ENCODE data around the gene EVI5L. TPM values are rescaled to one million over a fixed set of nuclear protein-coding genes. Genes with fewer than 3 reads are reported as not detected.
"Not testable (repeated sequence)": the region's sequence is repeated elsewhere in the genome, so short reads cannot be mapped to it uniquely, and the experiment has no call there.

The EVI5L gene
- total RNA-seq (7.8 TPM), polyA plus RNA-seq (21.1 TPM)

DNA sequence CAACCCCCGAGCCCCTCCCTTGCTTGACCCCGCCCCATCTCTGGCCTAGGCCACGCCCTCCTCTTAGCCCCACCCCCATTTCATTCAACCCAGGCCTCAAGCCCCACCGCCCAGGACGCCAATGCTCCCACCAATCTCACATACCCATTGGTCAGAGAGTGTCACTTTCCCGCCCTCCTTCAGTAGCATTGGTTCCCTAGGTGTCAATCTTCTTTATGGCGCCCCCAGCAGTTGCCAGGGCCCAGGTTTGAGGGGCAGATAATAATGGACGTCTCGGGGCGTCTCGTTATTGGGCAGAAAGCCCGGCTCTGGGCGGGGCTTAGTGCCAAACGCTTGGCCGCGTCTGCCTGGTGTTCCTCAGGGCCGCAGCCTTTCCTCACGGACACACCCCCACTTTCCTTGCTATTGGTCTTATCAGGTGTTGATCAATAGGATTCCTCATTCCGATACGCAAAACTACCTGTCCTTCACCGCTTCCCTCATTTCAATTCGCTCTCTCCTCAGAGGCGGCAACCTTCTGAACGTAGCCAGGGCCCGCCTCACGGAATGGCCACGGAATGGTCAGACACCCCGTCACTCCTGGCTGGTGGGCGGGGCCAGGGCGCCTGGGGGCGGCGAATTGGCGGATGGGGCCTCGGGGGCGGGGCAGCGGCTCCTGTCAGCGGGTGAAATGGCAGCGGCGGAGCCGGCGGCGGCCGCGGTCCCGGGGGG lies at the start of gene EVI5L:
Gene EVI5L, plus strand, starts transcription at position 658 of the 711 bp plus-strand sequence. CDS start 16,325 bp downstream, outside the sequence.
- DNase-seq (ENCODE audit: extremely low spot score): peak; percentile 99
- peaks cover 3% of the 10 kb centered on the region for H3K4me1 ChIP-seq (ENCODE audit: insufficient read depth)
- no peaks in the 10 kb centered on the region for H3K36me3 ChIP-seq (ENCODE audit: insufficient read depth)
- under 1% methylated on average over 45 of the region's 45 CpGs for WGBS
- H3K4me3 ChIP-seq (ENCODE audit: low read depth, low read length): peak within 1 kb of the TSS; percentile 92
- H3K27ac ChIP-seq (ENCODE audit: low read depth): no peak within 1 kb of the TSS

DNA sequence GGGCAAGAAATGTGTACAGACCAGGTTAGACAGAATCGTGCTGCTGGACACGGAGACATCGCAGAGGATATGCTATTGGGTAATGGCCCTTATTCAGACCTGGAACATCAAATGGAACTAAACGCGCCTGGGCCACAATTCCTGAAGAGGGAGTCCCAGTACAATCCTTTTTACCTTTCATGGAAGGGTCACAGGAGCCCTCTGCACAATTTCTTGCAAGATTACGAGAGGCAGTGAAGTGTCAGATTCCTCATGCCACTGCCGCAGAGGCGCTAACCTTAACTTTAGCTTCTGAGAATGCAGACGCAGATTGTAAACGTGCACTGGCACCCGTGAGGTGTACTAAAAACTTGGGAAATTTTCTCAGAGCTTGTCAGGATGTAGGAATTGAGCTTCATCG lies 48.9 kb upstream of the EVI5L start:
- WGBS: 27% methylated on average over 12 of the region's 12 CpGs

DNA sequence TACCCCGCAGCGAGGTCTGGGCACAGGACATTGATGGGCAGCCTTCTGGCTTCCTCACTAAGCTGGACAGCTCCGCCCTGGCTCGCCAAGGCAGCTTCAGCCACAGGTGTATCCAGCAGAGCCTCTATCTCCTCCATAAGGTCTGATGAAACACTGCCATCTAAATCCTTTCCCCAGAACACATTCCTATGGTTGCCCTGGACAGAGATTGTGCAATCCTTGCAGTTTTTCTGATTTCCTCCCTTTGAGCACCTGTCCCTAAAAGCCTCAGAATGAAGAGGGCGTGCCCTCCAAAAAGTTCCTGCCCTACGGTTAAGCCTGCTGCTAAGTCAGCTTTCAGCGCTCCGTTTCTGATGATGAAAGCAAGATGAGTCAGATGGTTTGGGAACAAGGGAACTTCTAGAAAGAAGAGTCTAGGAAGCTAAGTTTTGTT lies 46.0 kb upstream of the EVI5L start:
- no peaks in the 10 kb centered on the region for H3K4me1 ChIP-seq (ENCODE audit: insufficient read depth)
- no peak overlapping the region for H3K27ac ChIP-seq (ENCODE audit: low read depth)
- H3K36me3 ChIP-seq (ENCODE audit: insufficient read depth): no peaks in the 10 kb centered on the region
- H3K4me3 ChIP-seq (ENCODE audit: low read depth, low read length): no peak overlapping the region
- 19% methylated on average over 8 of the region's 8 CpGs for WGBS
- no peak for DNase-seq (ENCODE audit: extremely low spot score)

More for the DNA sequence above, 48.9 kb upstream of the EVI5L start:
- Histone ChIP-seq H3K4me1 (ENCODE audit: insufficient read depth) (no peaks in the 10 kb centered on the region), H3K36me3 (ENCODE audit: insufficient read depth) (no peaks in the 10 kb centered on the region), H3K27ac (ENCODE audit: low read depth) (no peak overlapping the region), H3K4me3 (ENCODE audit: low read depth, low read length) (no peak overlapping the region)
- DNase-seq (ENCODE audit: extremely low spot score): no peak

- DNase-seq (ENCODE audit: extremely low spot score): no peak
- Histone ChIP-seq H3K4me1 (ENCODE audit: insufficient read depth) (no peaks in the 10 kb centered on the region), H3K4me3 (ENCODE audit: low read depth, low read length) (no peak overlapping the region), H3K27ac (ENCODE audit: low read depth) (no peak overlapping the region), H3K36me3 (ENCODE audit: insufficient read depth) (no peaks in the 10 kb centered on the region)
Measured at GRCh38 chr19:7784856-7785255, 45.2 kb upstream of the EVI5L start.

- 23% methylated on average over 10 of the region's 10 CpGs for WGBS
- Histone ChIP-seq H3K4me3 (ENCODE audit: low read depth, low read length) (no peak overlapping the region), H3K4me1 (ENCODE audit: insufficient read depth) (no peaks in the 10 kb centered on the region), H3K36me3 (ENCODE audit: insufficient read depth) (no peaks in the 10 kb centered on the region), H3K27ac (ENCODE audit: low read depth) (no peak overlapping the region)
- no peak for DNase-seq (ENCODE audit: extremely low spot score)
Measured at GRCh38 chr19:7787141-7787540, 42.9 kb upstream of the EVI5L start.

DNA sequence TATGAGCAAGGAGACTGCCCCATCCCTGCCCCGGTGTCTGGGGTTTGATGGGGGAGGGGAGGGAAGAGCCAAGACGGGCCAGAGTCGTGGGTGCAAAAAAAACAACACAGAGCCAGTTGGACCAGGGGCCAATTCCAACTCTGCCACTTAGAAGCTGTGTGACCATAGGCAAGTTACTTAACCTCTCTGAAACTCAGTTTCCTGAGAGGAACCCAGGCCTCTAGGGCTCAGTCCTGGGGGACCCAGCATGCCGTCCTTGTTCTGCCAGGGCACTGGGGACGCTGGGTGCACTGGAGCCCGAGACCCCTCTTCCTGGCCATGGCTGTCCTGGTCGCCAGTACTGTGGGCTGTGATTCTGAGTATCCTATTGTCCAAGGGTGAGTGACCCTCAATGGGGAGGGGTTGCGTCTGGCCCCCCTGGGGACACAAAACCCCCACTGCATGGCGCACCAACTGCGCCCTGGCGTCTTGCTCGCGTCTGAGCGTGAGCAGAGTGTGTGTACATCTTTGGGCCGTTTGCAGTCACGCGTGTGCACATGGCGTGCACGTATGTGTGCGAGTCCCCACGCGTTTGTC lies 42.3 kb upstream of the EVI5L start:
- Histone ChIP-seq H3K36me3 (ENCODE audit: insufficient read depth) (no peaks in the 10 kb centered on the region), H3K27ac (ENCODE audit: low read depth) (no peak overlapping the region), H3K4me3 (ENCODE audit: low read depth, low read length) (no peak overlapping the region), H3K4me1 (ENCODE audit: insufficient read depth) (no peaks in the 10 kb centered on the region)
- 11% methylated on average over 22 of the region's 22 CpGs for WGBS
- DNase-seq (ENCODE audit: extremely low spot score): no peak

DNA sequence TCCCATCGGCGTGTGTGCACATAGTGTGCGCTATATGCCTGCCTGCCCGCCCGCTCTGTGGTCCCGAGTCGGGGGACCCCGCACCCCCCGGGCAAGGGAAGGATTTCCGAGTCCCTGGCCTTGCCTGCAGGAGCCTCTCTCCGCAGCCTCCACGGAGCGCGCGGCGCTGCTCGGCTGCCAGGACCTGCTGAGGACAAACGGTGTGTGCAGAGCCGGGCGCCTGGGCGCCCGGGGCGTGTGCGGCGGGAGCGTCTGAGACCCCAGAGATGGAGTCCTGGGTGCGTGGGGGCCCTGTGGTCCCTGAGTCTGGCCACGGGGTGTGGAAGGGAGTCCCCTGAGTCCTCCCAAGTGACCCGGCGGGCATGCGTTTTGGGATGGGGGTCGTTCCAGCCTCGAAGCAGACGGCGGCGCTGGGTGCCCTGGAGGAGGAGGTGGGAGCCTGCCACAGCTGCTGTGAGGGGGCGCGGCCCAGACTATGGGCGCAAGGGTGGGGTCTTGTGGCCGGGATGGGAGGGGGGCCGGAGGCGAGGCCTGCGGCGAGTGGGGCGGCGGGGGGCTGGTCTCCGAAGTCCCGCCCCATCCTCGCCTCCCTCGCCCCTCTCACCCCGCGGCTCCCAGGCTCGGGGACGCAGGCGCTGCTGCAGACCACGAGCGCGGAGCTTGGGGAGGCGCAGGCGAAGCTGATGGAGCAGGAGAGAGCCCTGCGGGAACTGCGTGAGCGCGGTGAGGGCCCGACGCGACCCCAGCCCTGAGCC lies 41.7 kb upstream of the EVI5L start:
- no peak overlapping the region for H3K27ac ChIP-seq (ENCODE audit: low read depth)
- WGBS: 2% methylated on average over 67 of the region's 67 CpGs
- no peaks in the 10 kb centered on the region for H3K4me1 ChIP-seq (ENCODE audit: insufficient read depth)
- DNase-seq (ENCODE audit: extremely low spot score): no peak
- no peak overlapping the region for H3K4me3 ChIP-seq (ENCODE audit: low read depth, low read length)
- H3K36me3 ChIP-seq (ENCODE audit: insufficient read depth): no peaks in the 10 kb centered on the region

GRCh38 chr19:7788933-7789323 lies 41.1 kb upstream of the EVI5L start:
- no peak overlapping the region for H3K4me3 ChIP-seq (ENCODE audit: low read depth, low read length)
- H3K36me3 ChIP-seq (ENCODE audit: insufficient read depth): no peaks in the 10 kb centered on the region
- no peaks in the 10 kb centered on the region for H3K4me1 ChIP-seq (ENCODE audit: insufficient read depth)
- 1% methylated on average over 23 of the region's 23 CpGs for WGBS
- DNase-seq (ENCODE audit: extremely low spot score): no peak
- no peak overlapping the region for H3K27ac ChIP-seq (ENCODE audit: low read depth)

DNA sequence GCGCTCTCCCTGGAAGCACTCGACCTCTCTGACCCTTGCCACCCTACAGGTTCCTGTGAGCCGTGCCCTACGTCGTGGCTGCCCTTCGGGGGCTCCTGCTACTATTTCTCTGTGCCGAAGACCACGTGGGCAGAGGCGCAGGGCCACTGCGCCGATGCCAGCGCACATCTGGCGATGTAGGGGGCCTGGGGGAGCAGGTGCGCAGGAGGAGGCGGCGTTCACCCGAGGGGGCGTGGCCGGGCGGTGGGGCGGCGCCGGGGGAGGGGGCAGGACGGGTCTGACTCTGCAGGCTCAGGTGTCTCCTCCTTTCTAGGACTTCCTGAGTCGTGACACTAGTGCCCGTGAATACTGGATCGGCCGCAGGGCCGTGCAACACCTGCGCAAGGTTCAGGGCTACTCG lies 40.6 kb upstream of the EVI5L start:
- H3K4me3 ChIP-seq (ENCODE audit: low read depth, low read length): no peak overlapping the region
- 6% methylated on average over 31 of the region's 31 CpGs for WGBS
- no peaks in the 10 kb centered on the region for H3K36me3 ChIP-seq (ENCODE audit: insufficient read depth)
- no peaks in the 10 kb centered on the region for H3K4me1 ChIP-seq (ENCODE audit: insufficient read depth)
- DNase-seq (ENCODE audit: extremely low spot score): no peak
- no peak overlapping the region for H3K27ac ChIP-seq (ENCODE audit: low read depth)

DNA sequence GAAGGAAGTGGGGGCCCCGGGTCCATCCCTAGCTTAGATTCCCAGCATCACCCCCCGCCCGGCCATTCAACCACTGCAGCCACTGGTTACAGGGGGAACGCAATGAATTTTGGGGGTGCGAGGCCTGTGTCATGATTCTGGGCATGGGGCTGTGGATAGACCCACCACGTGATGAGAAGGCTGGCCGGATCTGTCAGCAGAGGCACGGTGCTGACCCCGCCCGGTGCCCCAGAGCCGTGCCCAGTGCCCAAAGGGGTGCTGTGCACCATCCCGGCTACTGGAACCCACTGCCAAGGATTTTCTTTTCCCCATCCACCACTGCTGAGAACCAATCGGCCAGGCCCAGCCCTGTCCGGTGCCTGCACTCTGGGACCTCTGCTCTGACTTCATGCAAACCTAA lies 39.6 kb upstream of the EVI5L start:
- H3K4me1 ChIP-seq (ENCODE audit: insufficient read depth): no peaks in the 10 kb centered on the region
- no peak for DNase-seq (ENCODE audit: extremely low spot score)
- 85% methylated on average over 14 of the region's 14 CpGs for WGBS
- no peak overlapping the region for H3K27ac ChIP-seq (ENCODE audit: low read depth)
- no peaks in the 10 kb centered on the region for H3K36me3 ChIP-seq (ENCODE audit: insufficient read depth)
- no peak overlapping the region for H3K4me3 ChIP-seq (ENCODE audit: low read depth, low read length)

DNA sequence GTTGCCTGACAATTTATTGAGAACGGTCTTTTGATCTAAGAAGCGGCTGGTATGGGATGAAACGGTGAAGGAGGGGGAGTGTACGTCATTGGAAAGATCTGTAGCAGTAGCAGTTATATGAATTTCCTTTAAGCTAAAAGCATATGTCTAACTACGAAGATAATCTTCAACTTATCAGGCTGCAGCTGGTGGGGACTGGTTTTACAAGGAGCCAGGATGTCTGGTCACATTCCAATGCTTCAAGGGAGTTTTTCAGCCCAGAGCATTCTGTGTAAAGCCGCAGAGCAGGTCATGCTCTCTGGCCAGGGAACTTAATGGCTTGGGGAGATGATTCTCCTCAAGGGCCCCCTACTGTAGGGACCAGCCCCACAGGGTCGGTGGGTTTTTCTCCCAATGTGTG lies 37.7 kb upstream of the EVI5L start:
- no peaks in the 10 kb centered on the region for H3K4me1 ChIP-seq (ENCODE audit: insufficient read depth)
- no peak overlapping the region for H3K4me3 ChIP-seq (ENCODE audit: low read depth, low read length)
- DNase-seq (ENCODE audit: extremely low spot score): peak; percentile 29
- no peaks in the 10 kb centered on the region for H3K36me3 ChIP-seq (ENCODE audit: insufficient read depth)
- no peak overlapping the region for H3K27ac ChIP-seq (ENCODE audit: low read depth)
- 15% methylated on average over 7 of the region's 7 CpGs for WGBS

GRCh38 chr19:7792701-7793100 lies 37.3 kb upstream of the EVI5L start:
- not testable (repeated sequence) for H3K36me3 ChIP-seq (ENCODE audit: insufficient read depth); H3K4me1 ChIP-seq (ENCODE audit: insufficient read depth); H3K27ac ChIP-seq (ENCODE audit: low read depth); H3K4me3 ChIP-seq (ENCODE audit: low read depth, low read length); DNase-seq (ENCODE audit: extremely low spot score)
- 60% methylated on average over 7 of the region's 7 CpGs for WGBS

- no peaks in the 10 kb centered on the region for H3K36me3 ChIP-seq (ENCODE audit: insufficient read depth)
- no peak overlapping the region for H3K4me3 ChIP-seq (ENCODE audit: low read depth, low read length)
- H3K27ac ChIP-seq (ENCODE audit: low read depth): no peak overlapping the region
- H3K4me1 ChIP-seq (ENCODE audit: insufficient read depth): no peaks in the 10 kb centered on the region
- 83% methylated on average over 3 of the region's 3 CpGs for whole genome bisulfite sequencing
- DNase-seq (ENCODE audit: extremely low spot score): no peak
Measured at GRCh38 chr19:7793493-7793892, 36.5 kb upstream of the EVI5L start.

DNA sequence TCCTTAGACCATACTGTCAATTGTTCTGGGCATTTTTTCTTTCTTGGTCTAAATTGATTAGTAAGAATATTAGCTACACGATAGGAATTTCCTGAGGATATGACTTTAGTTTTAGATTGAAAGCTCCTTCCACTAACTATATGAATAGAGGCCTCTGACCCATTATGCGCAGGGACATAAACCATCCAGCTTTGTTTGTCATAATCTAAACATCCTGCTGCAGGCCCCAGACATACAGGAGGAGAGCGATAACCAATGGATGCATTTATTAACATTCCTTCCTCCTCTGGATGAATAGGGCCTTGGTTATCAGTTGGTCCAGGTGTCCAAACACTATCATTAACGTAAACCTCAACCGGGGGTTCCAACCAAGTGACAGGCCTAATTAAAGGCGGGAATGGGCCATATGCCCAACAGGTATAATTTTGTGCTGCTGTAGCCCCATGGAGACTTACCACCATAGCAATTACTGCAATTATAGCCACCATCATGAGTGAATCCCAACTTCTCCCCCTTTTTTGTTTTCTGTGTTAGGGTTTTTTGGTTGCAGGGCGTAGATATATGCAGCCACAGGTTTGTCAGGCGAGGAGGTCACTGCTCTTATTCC lies 34.4 kb upstream of the EVI5L start:
- no peaks in the 10 kb centered on the region for H3K36me3 ChIP-seq (ENCODE audit: insufficient read depth)
- DNase-seq (ENCODE audit: extremely low spot score): no peak
- H3K27ac ChIP-seq (ENCODE audit: low read depth): no peak overlapping the region
- no peak overlapping the region for H3K4me3 ChIP-seq (ENCODE audit: low read depth, low read length)
- no peaks in the 10 kb centered on the region for H3K4me1 ChIP-seq (ENCODE audit: insufficient read depth)
- 43% methylated on average over 8 of the region's 8 CpGs for WGBS
